Karpas-422 (cell line): ENCODE data around the gene OR4C15. TPM values are rescaled to one million over a fixed set of nuclear protein-coding genes. Genes with fewer than 3 reads are reported as not detected.
A peak's percentile ranks its signal among the peaks of the same experiment; 100 is the strongest.

ENCODE experiments used
- DNase-seq: peaks from one replicate; pipeline ENCODE4 v3.0.0-alpha.2; 2015
- H2AFZ ChIP-seq: fragments of 200-600 bp; sonication (generic); 2 replicates; pipeline ENCODE4 v1.6.1; 2014; ENCODE audit warnings: antibody characterized with exemption, low read length, mixed read lengths
- H3K27ac ChIP-seq: fragments of 200-600 bp; sonication (generic); 2 replicates; pipeline ENCODE4 v1.5.1; 2014; ENCODE audit warnings: mild to moderate bottlenecking, low read length, moderate library complexity
- H3K27me3 ChIP-seq: fragments of 200-600 bp; sonication (generic); 2 replicates; pipeline ENCODE4 v1.6.1; 2014; ENCODE audit warnings: low read length, mixed read lengths
- H3K36me3 ChIP-seq: fragments of 200-600 bp; sonication (generic); 2 replicates; pipeline ENCODE4 v1.6.1; 2014; ENCODE audit warnings: low read length, mixed read lengths; ENCODE audit not compliant: insufficient read depth
- H3K4me1 ChIP-seq: fragments of 200-600 bp; sonication (generic); 2 replicates; pipeline ENCODE4 v1.6.1; 2014; ENCODE audit warnings: mild to moderate bottlenecking, low read length, mixed read lengths
- H3K4me2 ChIP-seq: fragments of 200-600 bp; sonication (generic); 2 replicates; pipeline ENCODE4 v1.6.1; 2014; ENCODE audit warnings: low read length, low read depth, mild to moderate bottlenecking; ENCODE audit not compliant: poor library complexity, severe bottlenecking
- H3K4me3 ChIP-seq: fragments of 200-600 bp; sonication (generic); 2 replicates; pipeline ENCODE4 v1.5.1; 2014; ENCODE audit warnings: mild to moderate bottlenecking, antibody characterized with exemption, low read length, mixed read lengths
- H3K79me2 ChIP-seq: fragments of 200-600 bp; sonication (generic); 2 replicates; pipeline ENCODE4 v1.6.1; 2014; ENCODE audit warnings: mild to moderate bottlenecking, low read length, mixed read lengths
- H3K9ac ChIP-seq: fragments of 200-600 bp; sonication (generic); 2 replicates; pipeline ENCODE4 v1.6.0; 2014; ENCODE audit warnings: low read length
- H3K9me2 ChIP-seq: fragments of 200-600 bp; sonication (generic), shearing (Covaris generic); replicated peaks from 2 replicates; pipeline ENCODE4 v1.6.0; 2014; ENCODE audit warnings: mild to moderate bottlenecking, low read length, moderate library complexity; ENCODE audit not compliant: insufficient read depth
- H3K9me3 ChIP-seq: fragments of 300-700, 200-600 bp; sonication (generic); 2 replicates; pipeline ENCODE4 v1.6.1; 2014; ENCODE audit warnings: low read length, mixed read lengths
- H4K20me1 ChIP-seq: fragments of 200-600 bp; sonication (generic); 2 replicates; pipeline ENCODE4 v1.6.1; 2014; ENCODE audit warnings: mild to moderate bottlenecking, antibody characterized with exemption, low read length, low read depth; ENCODE audit not compliant: insufficient read depth
- total RNA-seq: library from RNA; depleted of rRNA; stranded (reverse); fragments of >200 nt; shearing (Covaris generic); gene quantifications from 2 replicates; pipeline ENCODE4 v1.2.3, GENCODE V29; 2014; ENCODE audit warnings: low replicate concordance; rRNA removed

OR4C15 gene
- not detected in 2 replicates for total RNA-seq

DNA sequence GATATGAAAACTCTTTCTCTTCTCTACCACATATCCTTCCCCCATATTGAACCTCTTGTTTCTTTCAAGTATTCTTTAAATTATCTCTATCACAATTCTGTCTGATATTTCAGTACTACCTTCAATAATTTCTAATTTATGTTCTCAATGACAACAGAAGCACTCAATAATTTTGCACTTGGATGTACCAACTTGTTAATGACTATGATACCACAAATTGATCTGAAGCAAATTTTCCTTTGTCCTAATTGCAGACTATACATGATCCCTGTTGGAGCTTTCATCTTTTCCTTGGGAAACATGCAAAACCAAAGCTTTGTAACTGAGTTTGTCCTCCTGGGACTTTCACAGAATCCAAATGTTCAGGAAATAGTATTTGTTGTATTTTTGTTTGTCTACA is at the start of gene OR4C15:
Gene OR4C15 (plus strand): TSS at position 301 of the 400 bp plus-strand sequence. CDS start 0 bp downstream, at position 301.
- Histone ChIP-seq H3K79me2 (no peaks in the 10 kb centered on the region), H3K4me1 (no peaks in the 10 kb centered on the region), H2AFZ (no peak within 1 kb of the TSS), H3K27ac (no peak within 1 kb of the TSS), H3K27me3 (no peaks in the 10 kb centered on the region), H3K4me3 (no peak within 1 kb of the TSS), H4K20me1 (no peaks in the 10 kb centered on the region), H3K36me3 (no peaks in the 10 kb centered on the region), H3K9me2 (no peaks in the 10 kb centered on the region), H3K9ac (no peak within 1 kb of the TSS), H3K4me2 (no peak within 1 kb of the TSS), H3K9me3 (peaks cover 14% of the 10 kb centered on the region)
- peak; percentile 6 for DNase-seq

DNA sequence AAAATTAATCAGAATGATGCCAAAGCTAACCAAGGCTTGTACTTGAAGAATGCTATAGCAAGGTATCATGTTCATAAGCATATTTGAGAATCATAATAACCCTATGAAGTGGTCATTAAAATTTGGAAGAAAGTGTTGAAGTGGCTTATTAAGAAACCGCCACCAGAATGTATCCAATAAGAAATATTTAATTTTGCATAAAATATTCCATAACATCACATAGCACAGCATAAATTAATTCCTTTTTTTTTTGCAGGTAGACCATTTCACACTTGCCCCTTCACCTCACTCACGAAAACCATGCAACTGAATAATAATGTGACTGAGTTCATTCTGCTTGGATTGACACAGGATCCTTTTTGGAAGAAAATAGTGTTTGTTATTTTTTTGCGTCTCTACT is 17.6 kb downstream of the OR4C15 start, which contains the start of gene OR4C16:
Gene OR4C16 (plus strand): TSS at position 301 of the 400 bp plus-strand sequence. CDS start 0 bp downstream, at position 301.
- Histone ChIP-seq H3K27me3 (no peaks in the 10 kb centered on the region), H3K9me3 (peaks cover 17% of the 10 kb centered on the region), H3K9ac (no peak within 1 kb of the TSS), H3K79me2 (no peaks in the 10 kb centered on the region), H3K4me3 (no peak within 1 kb of the TSS), H4K20me1 (no peaks in the 10 kb centered on the region), H3K27ac (no peak within 1 kb of the TSS), H3K9me2 (no peaks in the 10 kb centered on the region), H3K4me2 (no peak within 1 kb of the TSS), H3K4me1 (no peaks in the 10 kb centered on the region), H3K36me3 (no peaks in the 10 kb centered on the region), H2AFZ (no peak within 1 kb of the TSS)
- no peak for DNase-seq

DNA sequence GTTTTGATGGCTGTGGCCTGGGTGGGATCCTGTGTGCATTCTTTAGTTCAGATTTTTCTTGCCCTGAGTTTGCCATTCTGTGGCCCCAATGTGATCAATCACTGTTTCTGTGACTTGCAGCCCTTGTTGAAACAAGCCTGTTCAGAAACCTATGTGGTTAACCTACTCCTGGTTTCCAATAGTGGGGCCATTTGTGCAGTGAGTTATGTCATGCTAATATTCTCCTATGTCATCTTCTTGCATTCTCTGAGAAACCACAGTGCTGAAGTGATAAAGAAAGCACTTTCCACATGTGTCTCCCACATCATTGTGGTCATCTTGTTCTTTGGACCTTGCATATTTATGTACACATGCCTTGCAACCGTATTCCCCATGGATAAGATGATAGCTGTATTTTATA is 18.3 kb downstream of the OR4C15 start:
- Histone ChIP-seq H3K4me1 (no peaks in the 10 kb centered on the region), H4K20me1 (no peaks in the 10 kb centered on the region), H3K27me3 (no peaks in the 10 kb centered on the region), H3K9ac (no peak overlapping the region), H3K4me2 (no peak overlapping the region), H3K36me3 (no peaks in the 10 kb centered on the region), H3K4me3 (no peak overlapping the region), H2AFZ (no peak overlapping the region), H3K9me2 (no peaks in the 10 kb centered on the region), H3K79me2 (no peaks in the 10 kb centered on the region), H3K9me3 (peaks cover 20% of the 10 kb centered on the region), H3K27ac (no peak overlapping the region)
- DNase-seq = no peak

Other genes with a start within 250 kb of the OR4C15 start
- not detected in 2 replicates for gene OR4A16, start 211.3 kb upstream of the OR4C15 start, total RNA-seq
- gene OR4A15, start 186.5 kb upstream of the OR4C15 start, total RNA-seq = not detected in 2 replicates
- not detected in 2 replicates for gene OR4C16, start 17.7 kb downstream of the OR4C15 start, total RNA-seq
- not detected in 2 replicates for gene OR4C11, start 53.2 kb downstream of the OR4C15 start, total RNA-seq
- gene OR4P4, start 80.6 kb downstream of the OR4C15 start, total RNA-seq = not detected in 2 replicates
- not detected in 2 replicates for gene OR4S2, start 93.9 kb downstream of the OR4C15 start, total RNA-seq
- not detected in 2 replicates for gene OR4C6, start 107.7 kb downstream of the OR4C15 start, total RNA-seq
- gene OR5D13, start 219.0 kb downstream of the OR4C15 start, total RNA-seq = not detected in 2 replicates
- gene OR5D14, start 241.1 kb downstream of the OR4C15 start, total RNA-seq = not detected in 2 replicates